Gastroesophageal sphincter (tissue), 2 donors: ENCODE measurements around the gene RBM41.

Experiments used
- POLR2A ChIP-seq, 2 donors: fragments of 450-650 bp; IDR thresholded peaks; one replicate each; pipeline ENCODE4 v1.6.1; 2017; ENCODE audit warnings: antibody characterized with exemption in 2 of 2, mild to moderate bottlenecking in 2 of 2, moderate library complexity in 1 of 2
- POLR2AphosphoS5 ChIP-seq: sonication (generic); formaldehyde crosslinking; IDR thresholded peaks from one replicate; pipeline ENCODE4 v1.6.1; 2017; ENCODE audit warnings: antibody characterized with exemption

GRCh38 chrX:107153005-107153404 lies 34.4 kb upstream of the RBM41 start:
- TF ChIP-seq POLR2AphosphoS5 (no peak), POLR2A (IDR thresholded peaks at IDR 0.05) (no peak)
